Measurements from ENCODE around the gene PPP1CC. TPM values are rescaled to one million over a fixed set of nuclear protein-coding genes. Genes with fewer than 3 reads are reported as not detected.
"Not testable (repeated sequence)": the region's sequence is repeated elsewhere in the genome, so short reads cannot be mapped to it uniquely, and the experiment has no call there.

The PPP1CC gene
- total RNA-seq, 1 donor from 2014 or later = 107 TPM

- DNase-seq (ENCODE audit: low spot score) = no peak
Measured at GRCh38 chr12:110725267-110725666, 17.4 kb downstream of the PPP1CC start.

DNA sequence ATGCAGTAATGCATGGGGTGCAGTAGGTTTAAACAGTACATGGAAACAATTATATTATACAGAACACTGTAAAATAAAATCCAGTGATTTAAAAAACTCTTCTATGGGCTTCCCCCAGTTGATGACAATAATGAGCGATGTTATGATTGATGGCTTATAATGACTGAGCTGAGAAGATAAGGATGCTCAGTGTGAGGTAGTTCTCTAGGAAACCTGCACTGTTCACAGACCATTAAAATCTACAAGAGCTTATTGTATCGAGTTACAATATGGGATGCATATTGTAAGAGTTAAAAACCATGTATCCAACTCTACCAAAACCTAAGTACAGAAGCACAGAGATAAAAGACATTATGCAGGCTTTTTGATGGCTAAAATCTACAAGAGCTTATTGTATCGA lies 19.8 kb downstream of the PPP1CC start:
- not testable (repeated sequence) for DNase-seq (ENCODE audit: low spot score)

- DNase-seq (ENCODE audit: low spot score) = no peak
Measured at GRCh38 chr12:110721570-110721969, 21.1 kb downstream of the PPP1CC start.

- DNase-seq (ENCODE audit: low spot score) = no peak
Measured at GRCh38 chr12:110720516-110720915, 22.2 kb downstream of the PPP1CC start.

DNA sequence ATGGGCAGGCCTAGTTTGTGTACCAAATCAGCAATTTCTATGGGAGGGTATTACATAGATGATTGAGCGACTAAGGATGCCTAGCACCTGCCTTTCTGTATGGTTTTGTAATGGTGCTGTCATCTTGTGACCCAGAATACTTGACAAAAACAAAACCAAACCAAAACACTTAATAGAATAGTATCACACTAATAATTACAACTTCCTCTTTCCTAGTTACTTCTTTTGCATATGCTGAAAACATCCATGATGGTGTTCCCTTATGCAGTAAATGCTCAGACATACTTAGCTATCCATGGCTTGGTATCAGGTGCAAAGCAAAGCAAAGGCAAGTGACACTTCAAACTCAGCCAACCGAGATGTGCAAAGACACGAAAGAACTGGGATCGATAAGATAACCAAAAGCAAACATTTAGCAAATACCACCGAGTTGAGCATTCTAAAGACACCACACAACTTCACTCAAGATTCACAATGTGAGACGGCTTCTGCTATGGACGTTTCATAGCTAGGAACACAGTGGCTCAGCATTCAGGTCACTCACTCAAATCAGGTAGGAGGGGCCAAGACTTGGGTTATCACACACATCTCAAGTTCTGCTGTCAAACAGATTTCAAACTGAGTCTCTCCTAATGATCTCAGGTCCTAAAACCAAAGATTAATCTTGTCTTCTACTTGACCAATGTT lies 24.3 kb downstream of the PPP1CC start:
- DNase-seq (ENCODE audit: low spot score) = no peak

DNA sequence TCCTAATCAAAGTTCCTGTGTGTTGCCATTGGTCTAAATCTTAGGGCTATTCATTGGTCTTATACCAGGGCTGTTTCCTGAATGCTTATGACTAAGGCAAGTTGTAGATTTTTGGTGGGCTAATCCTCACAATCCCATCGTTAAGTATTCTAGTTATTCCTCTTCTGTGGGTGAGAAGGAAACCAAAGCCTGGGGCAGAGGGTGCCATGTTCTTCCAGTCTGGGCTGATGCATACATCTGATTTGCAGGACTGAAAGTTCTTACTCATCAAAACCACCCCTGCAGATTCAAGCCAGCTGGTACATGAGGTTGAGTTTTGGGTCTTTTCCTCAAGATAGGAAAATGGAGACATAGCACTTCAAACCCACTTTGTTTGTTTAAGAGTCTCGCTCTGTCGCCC lies 25.7 kb downstream of the PPP1CC start:
- no peak for DNase-seq (ENCODE audit: low spot score)

- DNase-seq (ENCODE audit: low spot score) = no peak
Measured at GRCh38 chr12:110708917-110709316, 33.8 kb downstream of the PPP1CC start.

GRCh38 chr12:110705309-110705708 lies 37.4 kb downstream of the PPP1CC start:
- DNase-seq (ENCODE audit: low spot score) = no peak

DNA sequence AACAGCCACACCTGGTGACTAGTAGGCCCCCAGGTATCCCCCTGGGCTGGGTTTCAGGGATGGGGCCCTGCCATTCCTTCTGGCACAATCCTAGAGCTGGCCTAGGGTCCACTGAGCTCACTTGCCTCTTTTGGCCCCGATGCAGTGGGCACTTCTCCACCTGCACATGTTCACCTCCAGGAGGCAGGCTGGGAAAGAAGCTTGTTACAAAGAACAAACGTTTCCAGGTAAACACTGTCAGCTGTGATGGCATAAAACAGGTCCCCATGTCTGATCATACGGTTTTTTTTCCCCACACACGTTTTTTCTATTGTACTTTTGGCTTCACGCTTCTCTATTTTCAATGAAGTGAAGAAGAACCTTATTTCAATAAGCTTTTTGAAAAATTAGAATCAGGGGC lies 37.9 kb downstream of the PPP1CC start:
- no peak for DNase-seq (ENCODE audit: low spot score)

- no peak for DNase-seq (ENCODE audit: low spot score)
Measured at GRCh38 chr12:110704231-110704630, 38.5 kb downstream of the PPP1CC start.

DNA sequence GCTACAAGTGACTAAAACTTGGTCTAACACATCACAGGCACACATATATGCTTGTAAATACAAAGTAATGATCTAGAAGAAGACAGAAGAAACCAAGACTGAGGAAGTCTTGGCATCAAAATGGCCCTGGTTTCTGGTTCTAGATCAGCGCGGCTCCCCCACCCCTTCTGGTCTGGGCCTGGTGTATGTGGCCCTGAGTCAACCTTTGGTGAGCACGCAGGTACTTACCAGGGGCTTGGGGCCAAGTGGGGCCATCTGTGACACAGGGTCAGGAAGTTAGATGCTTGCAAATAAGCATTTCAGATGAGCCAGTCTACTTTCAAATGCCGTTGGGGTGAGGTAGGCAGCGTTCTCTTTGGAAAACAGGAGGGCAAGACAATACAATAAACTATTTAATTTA lies 40.6 kb downstream of the PPP1CC start:
- DNase-seq (ENCODE audit: low spot score) = no peak

GRCh38 chr12:110699591-110700445 lies 42.9 kb downstream of the PPP1CC start:
- DNase-seq (ENCODE audit: low spot score) = no peak

DNA sequence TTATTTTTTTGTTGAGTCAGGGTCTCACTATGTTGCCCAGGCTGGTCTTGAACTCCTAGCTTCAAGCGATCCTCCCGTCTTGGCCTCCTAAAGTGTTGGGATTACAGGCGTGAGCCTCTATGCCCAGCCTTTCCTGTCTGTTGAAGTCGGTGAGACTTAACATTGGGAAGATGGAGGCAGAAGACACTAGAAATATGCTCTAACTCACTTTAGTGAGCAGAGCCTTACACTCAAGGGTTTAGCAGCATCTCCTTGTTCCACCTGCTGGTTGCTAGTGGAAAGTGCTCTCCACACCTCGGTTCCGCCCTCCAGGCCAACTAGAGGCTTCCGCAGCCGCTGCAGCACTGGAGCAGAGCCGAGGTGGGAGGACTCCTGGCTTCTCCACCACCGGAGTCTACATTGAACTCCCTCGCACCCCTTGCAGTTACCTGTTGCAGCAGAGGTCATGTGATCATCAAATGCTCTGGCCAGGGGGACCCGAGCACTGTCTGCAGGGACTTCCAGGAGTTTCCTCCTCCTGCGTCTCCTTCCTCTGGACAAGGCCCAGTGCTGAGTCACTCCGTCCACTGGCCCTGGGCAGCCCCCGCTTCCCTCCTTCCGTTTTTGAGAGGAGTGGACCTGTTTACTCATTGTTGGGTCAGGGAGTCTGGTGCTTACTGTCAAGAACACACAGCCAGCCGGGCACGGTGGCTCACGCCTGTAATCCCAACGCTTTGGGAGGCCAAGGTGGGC lies 44.4 kb downstream of the PPP1CC start:
- DNase-seq (ENCODE audit: low spot score) = peak; percentile 84

DNA sequence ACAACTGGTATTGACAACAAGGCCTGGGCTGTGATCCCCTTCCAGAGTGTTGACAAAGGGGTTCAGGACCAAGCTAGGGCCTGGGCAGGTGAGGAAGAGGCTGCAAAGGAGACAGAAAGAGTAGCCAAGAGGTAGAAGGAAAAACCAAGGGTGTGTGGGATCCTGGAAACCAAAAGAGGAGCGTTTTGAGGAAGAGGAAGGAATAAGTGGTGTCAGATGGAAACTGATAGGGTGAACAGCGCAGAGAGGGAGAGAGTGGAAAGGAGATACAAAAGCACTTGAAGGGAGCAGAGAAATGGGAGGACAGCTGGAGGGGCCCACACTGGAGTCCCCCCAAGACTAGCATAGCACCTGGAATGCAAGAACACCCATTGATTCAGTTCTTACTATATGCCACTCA lies 45.5 kb downstream of the PPP1CC start:
- DNase-seq (ENCODE audit: low spot score) = no peak

DNA sequence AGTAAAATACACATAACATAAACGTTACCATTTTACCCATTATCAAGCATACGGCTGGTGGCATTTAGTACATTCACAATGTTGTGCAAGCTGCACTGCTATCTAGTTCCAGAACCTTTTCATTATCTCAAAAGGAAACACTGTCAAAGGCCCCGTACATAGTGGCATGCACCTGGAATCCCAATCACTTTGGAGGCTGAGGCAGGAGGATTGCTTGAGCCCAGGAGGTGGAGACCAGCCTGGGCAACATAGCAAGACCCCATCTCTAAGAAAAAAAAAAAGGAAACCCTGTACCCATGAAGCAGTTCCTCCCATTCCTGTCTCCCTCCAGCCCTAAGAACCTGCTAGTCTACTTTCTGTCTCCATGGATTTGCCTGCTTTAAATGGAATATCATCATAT lies 46.4 kb downstream of the PPP1CC start:
- DNase-seq (ENCODE audit: low spot score) = no peak

DNA sequence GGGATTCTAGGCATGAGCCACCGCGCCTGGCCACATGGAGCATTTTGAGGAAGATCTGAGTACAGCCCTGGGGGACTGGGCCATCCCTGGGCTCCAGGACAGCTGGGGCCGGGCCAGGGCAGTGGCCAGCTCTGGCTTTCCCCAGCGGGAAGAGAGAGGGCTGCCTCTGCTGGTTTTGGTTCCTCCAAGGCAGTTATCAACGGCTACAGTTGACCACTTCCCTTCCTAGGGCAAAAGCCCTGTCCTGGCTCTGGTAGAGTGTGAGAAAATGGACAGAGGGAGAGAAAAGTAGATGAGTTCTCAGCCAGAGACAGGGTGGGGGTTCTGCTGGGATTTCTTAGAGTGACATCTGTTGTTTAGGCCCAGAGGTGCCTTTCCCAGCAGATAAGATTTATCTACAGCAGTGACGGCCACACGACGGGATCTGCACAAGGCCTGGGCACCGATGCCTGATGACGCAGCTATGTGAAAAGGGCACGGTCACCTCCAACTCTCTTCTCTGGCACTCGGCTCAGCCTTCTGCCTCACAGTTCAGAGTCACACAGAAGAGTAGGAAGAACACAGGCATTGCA lies 48.3 kb downstream of the PPP1CC start:
- no peak for DNase-seq (ENCODE audit: low spot score)

DNA sequence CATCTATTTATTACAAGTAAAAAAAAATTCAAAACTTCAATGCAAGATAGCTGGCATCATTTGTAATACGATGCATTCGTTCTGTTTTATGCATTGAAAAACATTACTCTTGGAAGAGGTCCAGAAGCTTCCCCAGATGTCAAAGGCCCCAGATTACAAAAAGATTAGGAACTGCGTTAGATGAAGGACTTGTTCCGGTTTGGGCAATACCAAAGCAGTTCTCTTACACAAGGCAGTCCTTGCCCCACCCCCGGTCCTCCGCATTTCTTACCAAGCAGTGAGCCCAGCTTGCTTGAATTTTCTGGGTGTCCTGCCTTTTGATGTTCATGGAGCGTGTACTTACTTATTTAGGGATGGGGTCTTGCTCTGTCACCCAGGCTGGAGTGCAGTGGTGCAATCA lies 49.0 kb downstream of the PPP1CC start:
- DNase-seq (ENCODE audit: low spot score) = no peak

- no peak for DNase-seq (ENCODE audit: low spot score)
Measured at GRCh38 chr12:110690127-110690430, 52.6 kb downstream of the PPP1CC start.

DNA sequence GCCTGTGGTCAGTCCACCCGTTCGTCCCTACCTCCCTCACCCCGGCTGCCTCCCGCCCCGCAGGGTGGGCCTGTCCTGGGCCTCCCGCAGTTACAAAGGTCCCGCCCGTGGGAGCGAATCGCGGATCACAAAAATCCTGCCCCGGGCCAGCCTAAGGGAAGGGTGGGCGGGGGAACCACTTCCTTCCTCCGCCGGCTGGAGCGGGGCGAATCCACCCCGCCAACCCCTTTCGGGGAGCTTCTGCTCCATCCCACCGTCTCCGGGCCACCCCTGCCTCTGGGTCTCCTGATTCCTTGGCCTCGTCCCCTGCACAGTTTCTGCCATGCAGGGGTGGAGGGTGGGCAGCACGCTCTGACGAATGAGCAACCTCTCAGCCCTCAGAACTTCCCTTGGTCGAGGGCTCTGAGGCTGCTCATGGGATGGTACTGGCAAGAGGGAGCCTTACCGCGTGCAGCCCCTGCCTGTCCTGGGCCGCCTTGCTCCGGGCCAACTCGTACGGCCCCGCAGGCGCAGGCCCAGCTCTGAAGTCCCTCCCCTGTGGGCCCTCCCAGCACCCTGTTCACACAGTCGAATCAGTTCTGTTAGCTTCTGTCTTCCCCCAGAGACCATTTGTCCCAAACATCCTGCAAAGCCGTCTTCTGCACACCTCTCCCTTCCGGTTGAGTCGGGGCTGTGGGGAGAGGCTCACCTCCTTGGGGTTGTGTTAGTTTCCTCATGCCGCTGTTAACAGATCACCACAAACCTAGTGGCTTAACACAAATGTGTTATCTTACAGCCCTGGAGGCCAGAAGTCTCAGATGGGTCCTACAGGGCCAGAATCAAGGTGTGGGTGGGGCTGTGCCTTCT lies 53.2 kb downstream of the PPP1CC start:
- peak; percentile 58 for DNase-seq (ENCODE audit: low spot score)

DNA sequence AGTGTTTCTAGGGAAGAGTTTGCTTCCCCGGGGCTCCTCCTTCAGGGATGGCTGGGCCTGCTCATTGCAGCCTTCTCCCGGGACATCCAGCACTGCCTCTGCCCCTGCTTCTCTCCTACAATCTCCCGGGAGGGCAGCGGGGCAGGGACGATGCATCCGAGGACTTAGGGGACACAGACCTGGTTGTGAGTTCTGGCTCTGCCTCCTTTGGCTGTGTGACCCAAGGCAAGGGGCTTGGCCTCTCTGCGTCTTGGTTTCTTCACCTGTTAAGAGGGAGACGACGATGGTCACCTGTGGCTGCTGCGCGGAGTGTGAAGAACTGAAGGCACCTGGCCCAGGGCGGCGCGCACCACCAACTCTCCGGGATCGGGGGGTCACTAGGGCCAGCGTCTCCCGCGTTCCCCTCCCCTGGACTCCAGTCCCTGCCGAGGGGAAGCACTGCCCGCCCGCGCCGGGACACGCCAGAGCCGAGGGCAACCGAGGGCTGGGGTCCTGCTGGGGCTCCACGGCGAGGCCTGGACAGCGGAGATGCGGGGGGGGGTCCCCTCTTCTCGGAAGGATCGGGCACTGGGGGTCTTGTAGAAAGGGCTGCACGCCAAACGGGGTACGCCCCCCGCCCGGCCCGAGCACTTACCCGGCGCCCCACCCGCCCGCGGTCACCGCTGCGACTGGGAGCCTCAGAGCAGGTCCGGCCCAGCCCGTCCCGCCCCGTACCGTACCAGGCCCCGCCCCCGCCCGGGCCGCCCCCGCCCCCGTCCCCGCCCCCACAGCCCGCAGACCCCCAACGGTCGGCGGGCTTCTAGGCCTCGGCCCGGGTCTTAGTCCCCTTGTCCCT lies 54.0 kb downstream of the PPP1CC start, which contains the start of gene HVCN1:
TSS of gene HVCN1 (minus strand) at position 670 of the 835 bp plus-strand sequence. CDS start 5,870 bp downstream, outside the sequence.
- DNase-seq (ENCODE audit: low spot score) = peak; percentile 51
